Astrocyte (in vitro differentiated cells and primary cell): ENCODE measurements around the gene FAM20B. TPM values are rescaled to one million over a fixed set of nuclear protein-coding genes. Genes with fewer than 3 reads are reported as not detected.
"Not testable (repeated sequence)": the region's sequence is repeated elsewhere in the genome, so short reads cannot be mapped to it uniquely, and the experiment has no call there.

Source experiments
- DNase-seq: peaks from one replicate; pipeline ENCODE4 v3.0.0-alpha.2; 2010; ENCODE audit warnings: low read depth
- FAIRE-seq: peaks from 2 replicates; lab custom pipeline; 2011; peaks lifted over from hg19 to GRCh38; lab: Jason Lieb, UNC
- H2AFZ ChIP-seq: 2 replicates; pipeline ENCODE4 v1.6.0; 2012; ENCODE audit warnings: low read depth, low read length, inconsistent platforms
- H3K27ac ChIP-seq: 2 replicates; pipeline ENCODE4 v1.5.1; 2011; ENCODE audit warnings: low read depth, low read length, inconsistent platforms
- H3K27me3 ChIP-seq: 2 replicates; pipeline ENCODE4 v1.6.0; 2011; ENCODE audit warnings: low read length, inconsistent platforms; ENCODE audit not compliant: insufficient read depth
- H3K36me3 ChIP-seq: 2 replicates; pipeline ENCODE4 v1.5.1; 2011; ENCODE audit warnings: low read length, inconsistent platforms; ENCODE audit not compliant: insufficient read depth
- H3K4me1 ChIP-seq: 2 replicates; pipeline ENCODE4 v1.5.1; 2011; ENCODE audit warnings: low read length, inconsistent platforms; ENCODE audit not compliant: insufficient read depth
- H3K4me2 ChIP-seq: 2 replicates; pipeline ENCODE4 v1.6.0; 2012; ENCODE audit warnings: low read length, inconsistent platforms
- H3K4me3 ChIP-seq: 2 replicates; pipeline ENCODE4 v1.5.1; 2011; ENCODE audit warnings: low read depth, mild to moderate bottlenecking, low read length, inconsistent platforms; ENCODE audit not compliant: insufficient read depth
- H3K79me2 ChIP-seq: 2 replicates; pipeline ENCODE4 v1.6.0; 2012; ENCODE audit warnings: mild to moderate bottlenecking, low read length, inconsistent platforms; ENCODE audit not compliant: insufficient read depth
- H3K9ac ChIP-seq: 2 replicates; pipeline ENCODE4 v1.6.0; 2012; ENCODE audit warnings: mild to moderate bottlenecking, low read length, inconsistent platforms
- H3K9me3 ChIP-seq: 2 replicates; pipeline ENCODE4 v1.5.1; 2012; ENCODE audit warnings: low read depth, mild to moderate bottlenecking, low read length, inconsistent platforms; ENCODE audit not compliant: insufficient read depth
- H4K20me1 ChIP-seq: 2 replicates; pipeline ENCODE4 v1.6.0; 2012; ENCODE audit warnings: low read length, inconsistent platforms; ENCODE audit not compliant: insufficient read depth
- H3K27ac Mint-ChIP-seq: one replicate; pipeline ENCODE4 v1.8.0; 2021; ENCODE audit warnings: mild to moderate bottlenecking, mixed read lengths; ENCODE audit not compliant: unreplicated experiment
- H3K27me3 Mint-ChIP-seq: one replicate; pipeline ENCODE4 v1.8.0; 2021; ENCODE audit warnings: low read depth, mixed read lengths; ENCODE audit not compliant: unreplicated experiment
- H3K36me3 Mint-ChIP-seq: one replicate; pipeline ENCODE4 v1.8.0; 2021; ENCODE audit warnings: low read depth, mixed read lengths; ENCODE audit not compliant: unreplicated experiment
- H3K4me1 Mint-ChIP-seq: one replicate; pipeline ENCODE4 v1.8.0; 2021; ENCODE audit warnings: low read depth, mixed read lengths; ENCODE audit not compliant: unreplicated experiment
- H3K4me3 Mint-ChIP-seq: one replicate; pipeline ENCODE4 v1.8.0; 2021; ENCODE audit warnings: mild to moderate bottlenecking, moderate library complexity, mixed read lengths; ENCODE audit not compliant: unreplicated experiment
- H3K9me3 Mint-ChIP-seq: one replicate; pipeline ENCODE4 v1.8.0; 2021; ENCODE audit warnings: mild to moderate bottlenecking, mixed read lengths; ENCODE audit not compliant: unreplicated experiment
- EZH2 ChIP-seq: IDR thresholded peaks from 2 replicates; pipeline ENCODE4 v1.6.1; 2012; ENCODE audit warnings: mild to moderate bottlenecking, low read length, inconsistent platforms; ENCODE audit not compliant: insufficient read depth
- total RNA-seq: library from RNA; stranded (reverse); gene quantifications from 2 replicates; pipeline ENCODE4 v1.2.1, GENCODE V29; 2021
- TF ChIP-seq, protein P1 (sequence below): IDR thresholded peaks from 2 replicates; pipeline ENCODE4 v1.5.1; 2011; ENCODE audit warnings: low read depth, mild to moderate bottlenecking, inconsistent platforms, low read length, moderate library complexity; ENCODE audit not compliant: insufficient read depth

The FAM20B gene
- total RNA-seq, 1 donor from 2014 or later: 34.0 TPM

DNA sequence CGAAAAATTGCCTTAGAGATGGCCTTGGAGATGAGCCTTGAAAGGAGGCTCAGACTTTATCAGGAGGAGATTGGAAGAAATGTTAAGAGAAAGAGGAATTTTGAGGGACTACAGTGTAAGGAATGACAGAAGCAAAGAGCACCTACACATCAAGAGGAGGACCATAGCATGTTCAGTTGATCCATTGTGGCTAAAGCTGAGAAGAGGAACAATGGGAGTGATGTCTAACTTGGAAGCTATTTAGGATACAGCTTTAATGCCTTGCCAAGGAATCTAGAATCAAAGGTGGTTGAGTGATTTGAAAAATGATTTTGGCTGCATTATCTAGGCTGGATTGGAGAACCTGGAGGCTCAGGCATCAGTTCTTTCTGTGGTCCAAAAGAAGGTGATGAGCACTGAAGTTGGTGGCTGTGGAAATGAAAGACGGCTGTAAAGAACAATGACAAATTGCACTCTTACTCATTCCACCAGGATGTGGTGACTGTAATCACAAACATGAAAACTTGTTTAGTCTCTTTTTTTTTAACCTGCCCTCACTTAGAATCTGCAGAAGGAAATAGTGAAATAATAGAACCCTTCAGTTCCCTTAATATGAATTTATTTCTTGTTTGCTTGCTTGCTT lies 11.3 kb downstream of the FAM20B start:
- peak overlapping the region; percentile 65 for H3K4me2 ChIP-seq
- H2AFZ ChIP-seq: no peak overlapping the region
- Mint-ChIP-seq H3K9me3 (no peaks in the 10 kb centered on the region), H3K4me1 (peaks cover 44% of the 10 kb centered on the region), H3K36me3 (no peaks in the 10 kb centered on the region), H3K27me3 (no peaks in the 10 kb centered on the region), H3K4me3 (no peak overlapping the region), H3K27ac (no peak overlapping the region)
- H3K27ac ChIP-seq: no peak overlapping the region
- no peaks in the 10 kb centered on the region for H3K27me3 ChIP-seq
- H3K36me3 ChIP-seq: no peaks in the 10 kb centered on the region
- H3K4me3 ChIP-seq: no peak overlapping the region
- peak; percentile 62 for DNase-seq
- no peak for TF ChIP-seq EZH2
- TF ChIP-seq, protein P1, sequence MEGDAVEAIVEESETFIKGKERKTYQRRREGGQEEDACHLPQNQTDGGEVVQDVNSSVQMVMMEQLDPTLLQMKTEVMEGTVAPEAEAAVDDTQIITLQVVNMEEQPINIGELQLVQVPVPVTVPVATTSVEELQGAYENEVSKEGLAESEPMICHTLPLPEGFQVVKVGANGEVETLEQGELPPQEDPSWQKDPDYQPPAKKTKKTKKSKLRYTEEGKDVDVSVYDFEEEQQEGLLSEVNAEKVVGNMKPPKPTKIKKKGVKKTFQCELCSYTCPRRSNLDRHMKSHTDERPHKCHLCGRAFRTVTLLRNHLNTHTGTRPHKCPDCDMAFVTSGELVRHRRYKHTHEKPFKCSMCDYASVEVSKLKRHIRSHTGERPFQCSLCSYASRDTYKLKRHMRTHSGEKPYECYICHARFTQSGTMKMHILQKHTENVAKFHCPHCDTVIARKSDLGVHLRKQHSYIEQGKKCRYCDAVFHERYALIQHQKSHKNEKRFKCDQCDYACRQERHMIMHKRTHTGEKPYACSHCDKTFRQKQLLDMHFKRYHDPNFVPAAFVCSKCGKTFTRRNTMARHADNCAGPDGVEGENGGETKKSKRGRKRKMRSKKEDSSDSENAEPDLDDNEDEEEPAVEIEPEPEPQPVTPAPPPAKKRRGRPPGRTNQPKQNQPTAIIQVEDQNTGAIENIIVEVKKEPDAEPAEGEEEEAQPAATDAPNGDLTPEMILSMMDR: no peak
- H3K79me2 ChIP-seq: peaks cover 61% of the 10 kb centered on the region
- no peaks in the 10 kb centered on the region for H3K9me3 ChIP-seq
- peaks cover 23% of the 10 kb centered on the region for H3K4me1 ChIP-seq
- peak; percentile 63 for FAIRE-seq
- H3K9ac ChIP-seq: no peak overlapping the region
- peaks cover 61% of the 10 kb centered on the region for H4K20me1 ChIP-seq

DNA sequence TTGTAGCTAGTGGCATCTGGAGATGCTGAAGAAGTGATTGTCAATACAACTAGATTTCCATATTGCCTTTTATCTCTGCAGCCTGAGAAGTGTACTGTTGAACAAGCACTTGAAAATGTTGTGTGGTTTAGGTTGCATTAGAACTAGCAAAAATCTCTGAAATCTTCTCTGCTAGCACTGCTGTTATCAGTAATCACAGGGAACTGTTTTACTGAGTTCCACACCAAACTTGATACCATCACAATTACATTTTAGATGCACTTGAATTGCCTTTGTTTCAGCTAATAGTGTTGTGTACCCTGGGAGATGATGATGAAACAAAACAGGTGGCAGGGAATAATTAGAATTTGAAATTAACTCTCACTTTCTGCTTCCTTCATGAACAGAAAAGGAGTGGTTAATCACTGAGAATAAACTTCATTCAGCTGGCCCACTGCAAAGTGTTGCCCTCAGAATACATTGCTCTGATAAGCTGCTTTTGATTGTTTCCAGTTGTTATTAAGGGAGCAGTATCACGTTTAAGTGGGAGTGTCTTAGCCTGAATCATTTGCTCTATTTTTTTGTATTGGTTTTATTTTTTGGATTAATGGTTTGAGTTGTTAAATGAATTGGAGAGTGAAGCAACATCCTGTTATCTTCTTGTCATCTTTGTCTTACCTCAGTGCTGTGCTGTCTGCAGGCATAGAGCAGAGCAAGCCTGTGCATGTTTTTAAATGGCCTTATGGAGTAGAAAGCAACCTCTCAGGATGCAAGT lies 13.0 kb downstream of the FAM20B start:
- H3K4me1 ChIP-seq: peaks cover 17% of the 10 kb centered on the region
- no peak for TF ChIP-seq EZH2
- TF ChIP-seq, protein P1: no peak
- Mint-ChIP-seq H3K27me3 (no peaks in the 10 kb centered on the region), H3K4me3 (no peak overlapping the region), H3K4me1 (peaks cover 31% of the 10 kb centered on the region), H3K36me3 (peaks cover 5% of the 10 kb centered on the region), H3K9me3 (no peaks in the 10 kb centered on the region), H3K27ac (no peak overlapping the region)
- no peak overlapping the region for H3K4me3 ChIP-seq
- H4K20me1 ChIP-seq: peaks cover 60% of the 10 kb centered on the region
- FAIRE-seq (no peak), DNase-seq (peak; percentile 15)
- peak overlapping the region; percentile 65 for H3K4me2 ChIP-seq
- no peak overlapping the region for H2AFZ ChIP-seq
- H3K9me3 ChIP-seq: no peaks in the 10 kb centered on the region
- H3K27me3 ChIP-seq: no peaks in the 10 kb centered on the region
- H3K27ac ChIP-seq: no peak overlapping the region
- H3K36me3 ChIP-seq: no peaks in the 10 kb centered on the region
- peaks cover 69% of the 10 kb centered on the region for H3K79me2 ChIP-seq
- no peak overlapping the region for H3K9ac ChIP-seq

DNA sequence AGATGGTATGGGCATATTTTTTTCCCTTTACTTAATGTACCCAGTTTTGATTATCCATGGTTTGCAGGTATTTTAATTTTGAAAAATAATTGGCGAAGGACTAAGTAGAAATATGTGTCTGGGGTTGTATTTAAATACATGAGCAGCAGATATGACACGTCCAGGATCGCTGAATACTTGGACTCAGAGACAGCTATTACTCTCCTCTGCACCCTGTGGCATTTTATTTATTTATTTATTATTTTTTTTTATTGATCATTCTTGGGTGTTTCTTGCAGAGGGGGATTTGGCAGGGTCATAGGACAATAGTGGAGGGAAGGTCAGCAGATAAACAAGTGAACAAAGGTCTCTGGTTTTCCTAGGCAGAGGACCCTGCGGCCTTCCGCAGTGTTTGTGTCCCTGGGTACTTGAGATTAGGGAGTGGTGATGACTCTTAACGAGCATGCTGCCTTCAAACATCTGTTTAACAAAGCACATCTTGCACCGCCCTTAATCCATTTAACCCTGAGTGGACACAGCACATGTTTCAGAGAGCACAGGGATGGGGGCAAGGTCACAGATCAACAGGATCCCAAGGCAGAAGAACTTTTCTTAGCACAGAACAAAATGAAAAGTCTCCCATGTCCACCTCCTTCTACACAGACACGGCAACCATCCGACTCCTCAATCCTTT lies 13.9 kb downstream of the FAM20B start:
- H3K36me3 ChIP-seq, H2AFZ ChIP-seq, H3K27me3 Mint-ChIP-seq, H3K4me3 ChIP-seq, H3K27ac ChIP-seq, H3K36me3 Mint-ChIP-seq, H3K9me3 Mint-ChIP-seq, H3K4me2 ChIP-seq, H3K27me3 ChIP-seq, FAIRE-seq, H3K4me3 Mint-ChIP-seq, H3K9ac ChIP-seq, H3K9me3 ChIP-seq, DNase-seq: not testable (repeated sequence)
- Mint-ChIP-seq H3K27ac (peak overlapping the region; percentile 73), H3K4me1 (peaks cover 27% of the 10 kb centered on the region)
- peaks cover 63% of the 10 kb centered on the region for H3K79me2 ChIP-seq
- H3K4me1 ChIP-seq: peaks cover 17% of the 10 kb centered on the region
- H4K20me1 ChIP-seq: peaks cover 54% of the 10 kb centered on the region

DNA sequence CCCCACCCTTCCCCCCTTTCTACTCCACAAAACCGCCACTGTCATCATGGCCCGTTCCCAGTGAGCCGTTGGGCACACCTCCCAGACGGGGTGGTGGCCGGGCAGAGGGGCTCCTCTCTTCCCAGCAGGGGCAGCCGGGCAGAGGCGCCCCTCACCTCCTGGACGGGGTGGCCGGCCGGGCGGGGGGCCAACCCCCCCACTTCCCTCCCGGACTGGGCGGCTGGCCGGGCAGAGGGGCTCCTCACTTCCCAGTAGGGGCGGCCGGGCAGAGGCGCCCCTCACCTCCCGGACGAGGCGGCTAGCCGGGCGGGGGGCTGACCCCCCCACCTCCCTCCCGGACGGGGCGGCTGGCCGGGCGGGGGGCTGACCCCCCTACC lies 14.5 kb downstream of the FAM20B start:
- not testable (repeated sequence) for H3K4me3 ChIP-seq, H3K27ac ChIP-seq, H3K4me2 ChIP-seq, H3K9me3 ChIP-seq, H3K27me3 Mint-ChIP-seq, H3K27me3 ChIP-seq, DNase-seq, H3K36me3 Mint-ChIP-seq, H3K36me3 ChIP-seq, H3K27ac Mint-ChIP-seq, H3K4me3 Mint-ChIP-seq, H3K9me3 Mint-ChIP-seq, FAIRE-seq, H3K9ac ChIP-seq, H2AFZ ChIP-seq
- peaks cover 50% of the 10 kb centered on the region for H4K20me1 ChIP-seq
- peaks cover 22% of the 10 kb centered on the region for H3K4me1 Mint-ChIP-seq
- H3K79me2 ChIP-seq: peaks cover 58% of the 10 kb centered on the region
- peaks cover 17% of the 10 kb centered on the region for H3K4me1 ChIP-seq
